GM12891 (cell line): ENCODE measurements around the gene TGFBR2.

Source experiments
- PAX5 ChIP-seq: IDR thresholded peaks from 2 replicates; pipeline ENCODE4 v1.6.1; 2011; ENCODE audit warnings: low read length, moderate library complexity, mild to moderate bottlenecking; ENCODE audit not compliant: insufficient read depth, severe bottlenecking
- POLR2A ChIP-seq: IDR thresholded peaks from 2 replicates; pipeline ENCODE4 v1.6.1; 2011; ENCODE audit warnings: low read depth, low read length, control low read depth
- POLR2AphosphoS5 ChIP-seq: IDR thresholded peaks from 2 replicates; pipeline ENCODE4 v1.6.1; 2011; ENCODE audit warnings: low read depth, low read length, control low read depth
- POU2F2 ChIP-seq: IDR thresholded peaks from 2 replicates; pipeline ENCODE4 v1.6.1; 2011; ENCODE audit warnings: low read depth, mild to moderate bottlenecking, control low read depth, low read length, moderate library complexity
- SPI1 ChIP-seq: IDR thresholded peaks from 2 replicates; pipeline ENCODE4 v1.6.1; 2011; ENCODE audit warnings: low read depth, low read length, control low read depth
- TAF1 ChIP-seq: IDR thresholded peaks from 2 replicates; pipeline ENCODE4 v1.6.1; 2011; ENCODE audit warnings: low read depth, low read length, control low read depth

DNA sequence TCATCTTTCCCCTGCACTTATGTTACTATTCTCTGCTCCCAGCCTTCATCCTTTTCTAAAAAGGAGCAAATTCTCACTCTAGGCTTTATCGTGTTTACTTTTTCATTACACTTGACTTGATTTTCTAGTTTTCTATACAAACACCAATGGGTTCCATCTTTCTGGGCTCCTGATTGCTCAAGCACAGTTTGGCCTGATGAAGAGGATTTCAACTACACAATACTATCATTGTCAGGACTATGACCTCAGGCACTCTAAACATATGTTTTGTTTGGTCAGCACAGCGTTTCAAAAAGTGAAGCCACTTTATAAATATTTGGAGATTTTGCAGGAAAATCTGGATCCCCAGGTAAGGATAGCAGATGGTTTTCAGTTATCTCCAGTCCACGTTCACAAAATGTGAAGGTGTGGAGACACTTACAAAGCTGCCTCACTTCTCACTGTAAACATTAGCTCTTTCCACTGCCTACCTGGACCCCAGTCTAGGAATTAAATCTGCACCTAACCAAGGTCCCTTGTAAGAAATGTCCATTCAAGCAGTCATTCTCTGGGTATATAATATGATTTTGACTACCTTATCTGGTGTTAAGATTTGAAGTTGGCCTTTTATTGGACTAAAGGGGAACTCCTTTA is 86.2 kb downstream of the TGFBR2 start:
- no peak for TF ChIP-seq POLR2AphosphoS5
- no peak for TF ChIP-seq TAF1
- no peak for TF ChIP-seq POLR2A
- no peak for TF ChIP-seq PAX5
- TF ChIP-seq SPI1 = no peak
- no peak for TF ChIP-seq POU2F2
